Stimulated activated naive CD4-positive, alpha-beta T cell treated with Interleukin-2 at 50 U/mL for 16 hours (primary cell): ENCODE measurements around the gene PLEKHM3.
A peak's percentile ranks its signal among the peaks of the same experiment; 100 is the strongest.

Experiments
- DNase-seq: peaks from one replicate; lab custom pipeline; 2025; lab: John Stamatoyannopoulos, UW

PLEKHM3 gene, protein sequence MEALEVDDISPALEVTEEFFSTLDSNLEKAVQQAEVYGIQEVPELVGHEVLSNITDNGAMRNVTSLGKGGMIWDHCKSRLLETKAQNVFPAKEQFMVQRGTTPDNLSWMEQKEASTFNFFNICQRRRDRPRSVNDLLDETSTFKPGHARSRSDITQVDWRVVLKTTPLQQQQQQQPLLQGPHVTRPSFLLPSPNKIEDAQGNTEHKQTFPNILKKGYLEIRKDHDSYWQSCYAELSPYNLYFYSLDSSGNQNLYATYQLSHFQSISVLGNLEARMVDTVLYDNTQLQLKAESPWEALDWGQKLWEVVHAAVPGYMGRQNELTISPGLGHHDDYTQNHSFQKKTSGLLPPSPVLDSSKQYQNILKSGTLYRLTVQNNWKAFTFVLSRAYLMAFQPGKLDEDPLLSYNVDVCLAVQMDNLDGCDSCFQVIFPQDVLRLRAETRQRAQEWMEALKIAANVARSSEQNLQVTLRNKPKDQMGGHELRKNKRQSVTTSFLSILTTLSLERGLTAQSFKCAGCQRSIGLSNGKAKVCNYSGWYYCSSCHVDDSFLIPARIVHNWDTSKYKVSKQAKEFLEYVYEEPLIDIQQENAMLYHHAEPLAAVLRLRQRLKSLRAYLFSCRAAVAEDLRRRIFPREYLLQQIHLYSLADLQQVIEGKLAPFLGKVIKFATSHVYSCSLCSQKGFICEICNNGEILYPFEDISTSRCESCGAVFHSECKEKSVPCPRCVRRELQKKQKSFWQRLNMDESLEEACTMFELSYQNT

DNA sequence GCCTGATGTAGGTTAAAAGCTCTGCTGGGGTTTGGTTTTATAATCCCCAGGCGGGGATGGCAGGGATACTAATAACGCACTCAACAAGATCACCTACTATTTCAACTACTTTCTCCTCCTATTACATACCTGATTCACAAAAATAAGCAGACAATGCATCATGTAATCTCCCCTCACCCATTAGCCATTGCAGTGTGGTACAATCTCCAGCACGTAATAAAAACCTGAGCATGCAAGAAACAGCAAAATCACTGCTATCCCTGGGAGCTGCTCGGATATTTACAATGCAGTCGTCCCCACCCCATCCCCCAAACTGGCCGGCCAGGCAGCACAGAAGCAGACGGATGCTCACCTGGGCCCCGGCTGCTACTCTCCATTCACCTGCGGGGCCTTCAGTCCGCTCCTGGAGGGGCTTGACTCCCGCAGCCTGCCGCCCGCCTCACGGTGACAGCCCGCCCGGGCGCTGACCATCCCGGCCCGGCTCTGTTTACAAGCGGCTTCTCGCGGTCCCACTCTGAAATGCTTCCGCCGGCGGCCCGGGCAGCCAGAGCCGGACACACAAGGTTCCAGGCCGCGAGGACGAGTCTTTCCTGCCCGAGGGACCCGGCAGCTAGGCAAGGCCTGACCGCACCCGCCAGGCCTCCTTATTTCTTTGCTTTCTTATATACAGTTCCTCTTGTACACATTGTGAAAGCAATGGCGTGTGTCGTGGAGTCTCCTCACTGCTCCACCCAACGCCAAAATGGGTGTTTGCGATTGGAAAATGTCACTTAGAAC, at the start of gene PLEKHM3:
Gene PLEKHM3 (minus strand): TSS at position 491 of the 777 bp plus-strand sequence. CDS start 23,888 bp downstream, outside the sequence.
- DNase-seq: peak; percentile 62

DNA sequence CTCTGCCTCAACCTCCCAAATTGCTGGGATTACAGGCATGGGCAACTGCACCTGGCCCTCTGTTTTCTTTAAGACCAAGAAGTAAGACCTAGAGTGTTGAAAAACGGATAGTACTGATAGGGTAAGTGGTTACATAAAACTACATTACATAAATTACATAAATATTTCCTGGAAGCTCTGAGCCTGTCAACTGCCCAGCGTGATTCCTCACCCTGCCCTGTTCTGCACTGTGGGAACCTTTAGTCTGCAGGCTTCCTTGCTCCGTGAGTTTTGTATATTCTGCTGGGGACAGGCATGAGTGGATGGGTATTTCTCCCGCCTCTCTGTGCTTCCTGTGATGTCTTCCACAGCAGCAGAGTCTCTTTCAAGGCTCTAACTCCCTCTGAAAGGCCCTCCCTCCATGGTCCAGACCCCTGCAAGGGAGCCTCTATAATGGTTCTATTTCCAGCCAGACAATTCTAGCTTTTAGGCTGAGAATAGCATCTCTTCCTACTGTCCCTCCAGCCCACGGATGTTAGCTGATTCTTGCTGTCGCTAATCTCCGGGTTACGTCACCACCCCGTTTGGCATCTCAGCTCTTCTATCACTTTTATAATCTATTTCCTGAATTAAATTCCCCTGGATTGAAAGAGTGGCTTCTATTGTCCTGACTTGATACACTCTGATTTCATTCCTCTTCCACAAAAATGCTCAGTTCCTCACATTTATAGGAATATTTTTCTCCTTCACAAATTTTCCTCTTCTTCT, 49.5 kb upstream of the PLEKHM3 start:
- no peak for DNase-seq

DNA sequence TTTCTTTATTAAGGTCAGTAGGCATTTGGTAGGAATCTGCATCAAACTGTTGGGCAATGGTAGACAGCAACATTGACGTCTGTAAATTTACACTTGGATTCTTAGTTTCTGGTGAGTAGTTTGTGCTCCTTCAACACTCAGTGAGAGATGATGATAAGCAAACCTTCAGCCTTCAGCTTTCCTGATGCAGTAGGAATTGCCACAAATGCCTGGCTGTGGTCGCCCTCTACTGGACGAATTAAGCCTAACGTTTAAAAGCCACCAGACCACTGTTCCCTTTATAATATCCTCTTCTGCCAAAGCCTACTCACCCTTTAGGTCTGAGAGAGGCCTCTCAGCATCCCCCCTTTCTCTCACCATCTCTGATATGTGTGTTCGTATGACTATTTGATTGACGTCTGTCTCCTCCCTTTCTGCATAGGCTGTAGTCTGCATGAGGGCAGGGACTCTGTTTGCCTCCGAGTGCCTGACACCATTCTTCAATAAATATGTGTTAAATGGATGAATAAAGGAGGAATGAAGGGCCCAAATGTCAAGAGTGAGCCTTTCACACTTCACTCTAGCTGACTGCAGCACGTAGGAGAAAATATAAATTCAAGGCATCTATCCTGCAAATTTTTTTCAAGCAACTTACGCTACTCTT, 47.0 kb upstream of the PLEKHM3 start:
- peak; percentile 4 for DNase-seq

DNA sequence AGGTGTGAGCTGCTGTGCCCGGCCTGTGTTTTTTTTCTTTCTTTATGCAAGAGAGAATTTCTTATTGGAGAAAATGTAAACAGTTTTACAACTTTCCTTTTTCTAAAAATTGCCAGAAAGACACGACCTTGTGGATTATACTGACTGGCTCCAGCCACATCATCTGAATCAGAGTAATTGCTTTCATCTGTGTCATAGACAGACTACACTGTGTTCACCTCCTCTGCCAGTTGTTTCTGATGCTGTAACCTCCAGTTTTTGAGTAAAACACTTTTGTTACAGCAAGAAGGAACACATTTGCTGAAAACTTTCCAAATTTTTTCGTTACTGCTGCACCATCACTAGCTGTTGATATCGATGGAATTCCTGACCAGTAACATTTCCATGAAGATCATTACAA, 43.9 kb upstream of the PLEKHM3 start:
- no peak for DNase-seq

DNA sequence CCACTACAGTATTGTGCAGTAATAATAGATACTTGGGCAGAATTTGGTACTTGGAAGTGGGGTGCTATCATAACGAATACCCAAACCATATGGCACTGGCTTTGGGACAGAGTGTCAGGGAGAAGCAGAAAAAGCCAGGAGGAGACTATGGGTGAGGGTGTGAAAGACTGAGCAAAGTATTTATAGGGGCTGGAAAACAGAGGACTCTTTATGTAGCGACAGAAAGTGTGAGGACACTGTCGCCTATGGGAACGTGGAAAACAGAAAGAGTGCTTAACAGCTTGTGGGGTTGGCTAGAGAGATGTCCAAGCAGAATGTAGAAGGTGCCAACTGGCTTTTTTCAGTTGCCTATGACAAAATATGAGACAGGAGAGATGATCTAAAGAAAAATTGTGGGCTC, 40.7 kb upstream of the PLEKHM3 start:
- no peak for DNase-seq

DNA sequence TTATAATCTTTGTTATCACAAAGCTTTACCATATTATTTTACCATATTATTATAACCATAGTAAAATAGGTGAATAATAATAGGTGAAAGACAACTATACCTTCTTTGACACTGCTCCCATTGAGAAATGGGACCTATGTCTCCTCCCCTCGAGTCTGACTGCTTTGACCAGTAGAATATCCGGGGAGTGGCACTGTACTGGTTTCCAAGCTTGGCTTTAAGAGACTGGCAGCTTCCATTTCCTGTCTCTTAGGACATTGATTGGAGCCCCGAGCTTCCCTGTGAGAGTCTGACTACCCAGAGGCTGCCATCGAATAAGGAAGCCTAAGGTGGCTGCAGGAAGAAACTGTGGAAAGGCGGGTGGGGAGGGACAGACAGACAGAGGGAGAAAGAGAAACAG, 40.1 kb upstream of the PLEKHM3 start:
- DNase-seq: no peak

DNA sequence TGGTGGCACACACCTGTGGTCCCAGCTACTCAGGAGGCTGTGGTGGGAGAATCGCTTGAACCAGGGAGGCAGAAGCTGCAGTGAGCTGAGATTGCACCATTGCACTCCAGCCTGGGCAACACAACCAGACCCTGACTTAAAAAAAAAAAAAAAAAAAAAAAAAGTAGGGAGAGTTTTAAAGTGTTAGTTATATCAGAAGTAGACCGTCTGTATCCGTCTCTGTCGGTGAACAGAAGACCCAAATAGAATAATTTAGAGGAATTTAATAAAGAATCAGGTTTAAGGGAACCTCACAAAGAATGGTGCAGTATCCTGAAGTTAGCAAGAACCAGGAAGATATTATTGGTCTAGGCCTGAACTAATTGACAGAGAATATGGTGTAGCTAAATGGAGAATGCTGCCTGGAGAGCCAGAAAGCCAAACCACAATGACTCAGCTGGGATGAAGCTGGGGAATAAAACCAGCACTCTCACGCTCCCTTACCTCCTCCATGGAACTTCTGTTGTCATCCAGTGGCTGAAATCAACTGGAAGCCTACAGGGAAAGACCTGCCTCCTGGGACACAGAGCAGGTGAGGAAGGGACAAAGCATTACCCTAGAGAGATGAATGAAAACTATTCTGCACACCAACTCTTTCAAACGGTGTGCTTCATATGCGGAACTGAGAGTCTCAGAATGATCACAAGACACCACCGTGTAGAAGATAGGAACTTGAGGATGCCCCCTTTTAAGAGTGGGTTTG, 39.1 kb upstream of the PLEKHM3 start:
- no peak for DNase-seq

DNA sequence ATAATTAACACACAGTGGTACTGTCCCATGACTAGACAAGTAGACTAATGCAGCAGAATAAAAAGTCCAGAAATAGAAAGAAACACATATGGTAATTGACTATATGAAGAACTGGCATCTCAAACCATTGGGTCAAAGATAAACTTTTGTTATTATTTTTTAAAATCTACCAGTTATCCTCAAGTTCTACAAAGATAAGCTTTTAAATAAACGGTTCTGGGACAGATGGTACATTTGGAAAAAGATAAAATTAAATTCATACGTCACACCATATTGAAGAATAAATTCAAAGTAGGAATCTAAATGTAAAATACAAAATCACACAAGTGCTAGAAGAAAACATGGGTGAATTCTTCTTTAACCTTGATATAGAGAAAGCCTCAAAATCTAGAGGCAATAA, 37.6 kb upstream of the PLEKHM3 start:
- no peak for DNase-seq

DNA sequence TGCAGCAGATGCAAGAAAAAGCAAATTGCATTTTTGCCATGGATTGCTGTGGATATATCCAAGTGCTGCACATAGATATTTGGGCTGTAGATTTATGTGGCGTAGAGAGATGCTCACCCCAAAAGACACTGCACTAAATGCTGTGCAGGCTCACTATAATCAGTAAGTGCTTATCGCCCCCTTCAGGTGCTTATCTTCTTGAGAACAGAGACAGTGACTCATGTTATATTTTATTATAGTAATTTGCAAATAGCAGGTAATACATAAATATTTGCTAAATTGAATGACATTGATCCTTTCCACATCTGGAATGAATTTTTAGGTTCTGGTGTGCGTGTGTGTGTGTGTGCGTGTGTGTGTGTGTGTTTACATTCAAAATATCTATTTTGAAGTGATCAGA, 36.8 kb upstream of the PLEKHM3 start:
- DNase-seq: no peak

DNA sequence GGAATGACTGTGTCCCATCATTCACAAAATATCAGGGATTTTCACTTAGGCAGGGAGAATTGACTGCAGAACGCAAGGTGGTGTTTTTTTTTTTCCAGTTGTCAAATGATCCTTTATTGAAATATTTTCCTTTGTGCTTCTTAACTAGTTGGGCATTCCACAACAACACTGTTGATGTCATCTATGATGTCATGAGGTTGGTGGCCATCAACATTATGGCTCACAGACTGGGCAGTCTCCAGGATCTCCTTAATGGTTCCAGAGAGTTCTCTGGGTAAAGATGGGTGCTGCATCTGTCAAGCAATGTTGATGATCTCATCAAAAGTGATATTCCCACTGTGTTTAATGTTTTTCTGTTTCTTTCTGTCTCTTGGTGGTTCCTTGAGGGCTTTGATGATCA, 31.8 kb upstream of the PLEKHM3 start:
- no peak for DNase-seq

DNA sequence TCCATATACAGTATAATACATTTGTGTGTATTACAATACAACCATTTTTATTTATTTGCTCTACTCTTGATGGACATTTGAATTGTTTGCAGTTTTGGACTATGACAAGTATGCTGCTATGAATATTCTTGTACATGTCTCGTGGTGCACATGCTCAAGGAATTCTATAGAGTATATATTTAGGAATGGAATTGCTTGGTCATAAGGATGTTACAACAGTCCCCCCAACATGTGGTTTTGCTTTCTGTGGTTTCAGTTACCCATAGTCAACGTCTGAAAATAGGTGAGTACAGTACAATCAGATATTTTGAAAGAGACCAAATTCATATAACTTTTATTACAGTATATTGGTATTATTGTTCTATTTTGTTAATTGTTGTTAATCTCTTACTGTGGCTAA, 24.1 kb upstream of the PLEKHM3 start:
- no peak for DNase-seq

DNA sequence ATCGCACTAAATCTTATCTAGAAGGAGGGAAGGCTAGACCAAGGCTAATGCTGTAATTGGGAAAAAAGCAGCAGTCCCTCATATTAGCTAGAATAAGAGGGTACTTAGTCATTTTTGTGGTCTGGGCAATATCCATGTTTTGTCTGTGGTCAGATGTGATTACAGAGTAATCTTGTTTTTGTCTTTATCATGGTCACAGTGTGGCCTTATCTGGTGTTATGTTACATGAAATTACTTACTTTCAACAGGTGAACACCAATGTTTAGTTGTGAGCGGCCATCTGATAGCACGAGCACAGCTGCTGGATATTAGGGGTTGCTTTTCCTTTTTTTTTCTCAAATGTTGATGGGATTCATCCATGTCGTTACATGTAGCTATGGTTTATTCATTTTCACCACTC, 23.7 kb upstream of the PLEKHM3 start:
- no peak for DNase-seq

DNA sequence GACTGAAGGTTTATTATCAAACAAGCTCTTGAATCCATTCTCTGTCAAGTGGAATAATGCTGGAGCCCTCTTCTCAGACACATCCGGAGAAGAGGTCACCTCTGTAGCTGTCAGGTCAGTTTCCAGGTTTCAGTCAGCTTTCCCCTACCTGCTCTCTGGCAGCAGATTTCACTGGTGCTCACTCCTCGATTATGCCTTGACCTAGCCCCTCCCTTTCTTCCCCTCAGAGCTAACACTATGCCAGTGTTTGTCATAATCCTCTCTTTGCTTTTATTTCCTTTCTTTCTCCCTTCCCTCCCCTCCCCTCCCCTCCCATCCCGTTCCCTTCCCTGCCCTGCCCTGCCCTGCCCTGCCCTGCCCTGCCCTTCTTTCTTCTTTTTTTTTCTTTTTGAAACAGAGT, 22.5 kb upstream of the PLEKHM3 start:
- DNase-seq: no peak

DNA sequence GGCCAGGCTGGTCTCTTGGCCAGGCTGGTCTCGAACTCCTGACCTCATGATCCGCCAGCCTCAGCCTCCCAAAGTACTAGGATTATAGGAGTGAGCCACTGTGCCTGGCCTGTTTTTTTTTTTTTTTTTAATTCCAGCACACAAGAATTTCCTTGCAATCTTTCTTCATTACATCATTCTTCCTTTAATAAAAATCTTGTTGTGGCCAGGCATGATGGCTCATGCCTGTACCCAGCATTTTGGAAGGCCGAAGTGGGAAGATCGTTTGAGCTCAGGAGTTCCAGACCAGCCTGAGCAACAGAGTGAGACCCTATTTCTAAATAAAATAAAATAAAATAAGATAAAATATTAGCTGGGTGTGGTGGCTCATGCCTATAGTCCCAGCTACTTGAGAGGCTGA, 21.4 kb upstream of the PLEKHM3 start:
- DNase-seq: no peak

DNA sequence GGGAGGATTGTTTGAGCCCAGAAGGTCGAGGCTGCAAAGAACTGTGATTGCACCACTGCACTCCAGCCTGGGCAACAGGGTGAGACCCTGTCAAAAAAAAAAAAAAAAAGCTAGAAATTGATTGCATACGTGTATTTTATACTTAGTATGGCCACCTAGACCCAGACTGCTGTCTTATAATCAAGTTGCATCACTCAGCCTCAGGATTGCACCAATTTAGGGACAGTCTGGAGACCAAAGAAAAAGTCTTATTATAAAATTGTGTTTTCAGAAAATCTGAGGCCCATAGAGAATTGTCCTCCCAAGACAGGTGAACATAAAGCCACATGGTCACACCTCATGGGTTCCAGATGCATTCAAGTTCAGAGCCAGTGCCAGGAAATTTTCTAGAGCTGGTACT, 17.1 kb upstream of the PLEKHM3 start:
- DNase-seq: no peak

DNA sequence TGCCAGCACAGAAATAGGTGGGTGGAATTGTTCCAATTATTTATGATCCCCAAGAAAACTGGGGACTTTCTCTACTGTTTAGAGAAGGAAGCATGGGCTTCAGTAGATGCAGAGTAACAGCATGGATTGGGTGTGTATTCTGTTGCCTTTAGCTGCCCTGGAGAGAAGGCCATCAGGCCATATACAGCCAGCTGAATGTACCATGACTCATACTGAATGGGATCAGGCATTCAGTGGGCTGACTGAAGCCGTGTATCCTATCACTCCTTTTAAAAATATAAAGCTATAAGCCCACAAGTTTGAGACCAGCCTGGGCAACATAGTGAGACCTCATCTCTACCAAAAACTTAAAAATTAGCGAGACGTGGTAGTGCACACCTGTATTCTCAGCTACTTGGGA, 16.7 kb upstream of the PLEKHM3 start:
- DNase-seq: no peak

DNA sequence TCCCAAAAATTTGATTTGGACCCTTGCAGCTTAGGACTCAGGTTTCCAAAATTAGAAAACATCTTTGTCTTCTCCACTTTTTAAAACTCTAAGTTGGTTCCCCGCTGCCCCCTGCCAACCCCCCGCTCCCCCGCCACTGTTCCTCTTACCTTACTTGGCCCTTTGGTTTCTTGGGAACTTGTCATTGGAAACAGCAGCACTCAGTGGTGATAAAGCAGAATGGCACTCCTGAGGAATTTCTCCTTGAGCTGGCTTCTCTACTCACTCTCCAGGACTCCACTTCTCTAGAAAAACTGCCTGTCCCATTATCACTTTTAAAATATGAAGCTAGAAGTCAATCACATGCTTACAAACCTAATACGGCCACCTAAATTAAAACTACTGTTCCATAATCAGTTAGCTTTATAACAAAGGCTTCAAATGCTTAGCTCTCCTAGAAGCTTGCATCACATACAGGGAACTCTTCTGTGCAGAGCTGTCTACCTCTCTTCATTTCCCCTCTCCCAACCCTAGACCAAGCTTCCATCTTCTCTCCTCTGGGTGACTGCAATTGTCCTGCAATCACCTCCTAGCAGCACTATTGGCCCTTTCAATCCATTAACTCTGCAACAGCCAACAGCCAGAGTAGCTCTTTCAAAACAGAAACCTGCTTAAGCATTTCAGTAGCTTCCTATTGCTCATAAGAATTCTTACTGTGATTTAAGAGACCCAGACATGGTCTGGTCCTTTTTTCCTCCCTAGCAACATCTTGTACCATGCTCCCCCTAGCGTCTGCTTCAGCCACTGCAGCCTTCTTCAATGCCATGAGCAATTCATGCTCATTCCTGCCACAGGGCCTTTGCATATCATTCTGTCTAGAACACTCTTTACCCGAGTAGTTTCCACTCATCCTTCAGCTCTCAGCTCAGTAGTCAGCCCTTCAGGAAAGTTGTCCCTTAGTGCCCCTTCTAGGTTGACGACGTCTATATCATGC, 15.2 kb upstream of the PLEKHM3 start:
- DNase-seq: peak; percentile 63

DNA sequence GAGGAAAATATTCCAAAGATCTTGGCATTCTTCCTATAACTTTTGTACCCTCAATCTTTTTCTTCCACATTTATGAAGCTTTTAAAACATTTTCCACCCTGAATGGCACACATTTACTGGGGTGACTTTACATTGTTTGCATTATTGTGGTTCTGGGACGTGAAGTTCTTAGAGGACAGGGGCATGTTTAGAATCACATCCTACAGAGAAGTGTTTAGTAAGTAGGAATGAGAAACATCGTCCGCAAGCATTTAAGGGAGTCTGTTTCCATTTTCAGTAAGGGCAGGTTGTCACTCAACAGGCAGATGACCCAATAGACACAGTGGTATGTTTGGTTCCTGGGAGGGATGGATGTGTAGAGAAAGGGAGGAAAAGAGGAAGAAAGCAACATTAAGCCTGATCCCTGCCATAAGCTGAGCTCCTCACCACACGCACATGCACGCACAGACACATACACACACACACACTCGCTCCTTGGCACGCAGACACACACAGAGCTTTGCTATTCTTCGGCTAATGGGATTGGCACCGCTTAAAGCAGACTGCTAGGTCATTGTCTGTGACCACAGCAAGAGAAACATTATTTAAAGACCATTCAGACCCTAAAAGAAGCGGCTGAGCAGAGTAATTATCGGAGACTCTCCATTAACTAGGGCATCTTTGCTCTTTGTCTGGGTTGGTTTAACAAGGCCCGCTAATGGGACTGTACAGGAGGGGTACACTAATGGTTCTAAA, 14.2 kb upstream of the PLEKHM3 start:
- no peak for DNase-seq
